ENCODE data around the gene NAA10.

NAA10 gene

GRCh38 chrX:153921511-153922446 lies 13.1 kb downstream of the NAA10 start:
- Histone ChIP-seq H3K27ac (peak overlapping the region in 5 of 21 experiments; percentile 7 to 37 (median 9)), H3K4me3 (peak overlapping the region in 1 of 7 experiments; percentile 5)

- no peak overlapping the region for H3K27ac ChIP-seq
- H3K4me3 ChIP-seq = no peak overlapping the region
Measured at GRCh38 chrX:153921070-153921469, 13.8 kb downstream of the NAA10 start.

- Histone ChIP-seq H3K4me3 (no peak overlapping the region), H3K27ac (no peak overlapping the region)
Measured at GRCh38 chrX:153920546-153920945, 14.3 kb downstream of the NAA10 start.

GRCh38 chrX:153919281-153919680 lies 15.6 kb downstream of the NAA10 start:
- H3K27ac ChIP-seq = no peak overlapping the region
- no peak overlapping the region for H3K4me3 ChIP-seq

- Histone ChIP-seq H3K27ac (no peak overlapping the region), H3K4me3 (no peak overlapping the region)
Measured at GRCh38 chrX:153917869-153918268, 17.0 kb downstream of the NAA10 start.

- H3K27ac ChIP-seq = no peak overlapping the region
- no peak overlapping the region for H3K4me3 ChIP-seq
Measured at GRCh38 chrX:153913701-153914100, 21.1 kb downstream of the NAA10 start.

- H3K4me3 ChIP-seq = no peak overlapping the region
- no peak overlapping the region for H3K27ac ChIP-seq
Measured at GRCh38 chrX:153913211-153913610, 21.6 kb downstream of the NAA10 start.

GRCh38 chrX:153911798-153912197 lies 23.0 kb downstream of the NAA10 start:
- Histone ChIP-seq H3K4me3 (no peak overlapping the region), H3K27ac (no peak overlapping the region)

- Histone ChIP-seq H3K4me3 (no peak overlapping the region), H3K27ac (no peak overlapping the region)
Measured at GRCh38 chrX:153910446-153910845, 24.4 kb downstream of the NAA10 start.

- no peak overlapping the region for H3K27ac ChIP-seq
Measured at GRCh38 chrX:153909980-153910360, 24.9 kb downstream of the NAA10 start.

GRCh38 chrX:153909024-153909979 lies 25.5 kb downstream of the NAA10 start:
- Histone ChIP-seq H3K4me3 (no peak overlapping the region), H3K27ac (no peak overlapping the region)

More at GRCh38 chrX:153909980-153910360, 24.9 kb downstream of the NAA10 start:
- no peak overlapping the region for H3K4me3 ChIP-seq

GRCh38 chrX:153908219-153908860 lies 26.5 kb downstream of the NAA10 start:
- Histone ChIP-seq H3K27ac (no peak overlapping the region), H3K4me3 (no peak overlapping the region)

GRCh38 chrX:153907456-153907855 lies 27.4 kb downstream of the NAA10 start:
- H3K27ac ChIP-seq = no peak overlapping the region

GRCh38 chrX:153906126-153906917 lies 28.5 kb downstream of the NAA10 start:
- Histone ChIP-seq H3K27ac (no peak overlapping the region), H3K4me3 (no peak overlapping the region)

More at GRCh38 chrX:153907456-153907855, 27.4 kb downstream of the NAA10 start:
- H3K4me3 ChIP-seq = no peak overlapping the region

- Histone ChIP-seq H3K4me3 (no peak overlapping the region), H3K27ac (no peak overlapping the region)
Measured at GRCh38 chrX:153905481-153906095, 29.2 kb downstream of the NAA10 start.

GRCh38 chrX:153903991-153904957 lies 30.6 kb downstream of the NAA10 start, which contains the start of gene AVPR2:
Gene AVPR2, plus strand, starts transcription at chrX:153904673. Its CDS starts 473 bp downstream, at chrX:153905146.
- H3K4me3 ChIP-seq = no peak within 1 kb of the TSS
- H3K27ac ChIP-seq = peak within 1 kb of the TSS in 7 of 21 experiments; percentile 4 to 46 (median 28)

GRCh38 chrX:153903238-153903980 lies 31.4 kb downstream of the NAA10 start:
- Histone ChIP-seq H3K4me3 (no peak overlapping the region), H3K27ac (peak overlapping the region in 4 of 21 experiments; percentile 25 to 42 (median 26))
